Left hindlimb (tissue), 1 donor: Measurements from ENCODE around the gene TMEM114.

Source experiments
- DNase-seq: peaks from one replicate; pipeline ENCODE4 v3.0.0-alpha.2; 2018

TMEM114 gene

GRCh38 chr16:8547762-8548161, 42.5 kb downstream of the TMEM114 start:
- no peak for DNase-seq

- no peak for DNase-seq
Measured at GRCh38 chr16:8544406-8544805, 45.9 kb downstream of the TMEM114 start.

- no peak for DNase-seq
Measured at GRCh38 chr16:8543258-8543657, 47.1 kb downstream of the TMEM114 start.

DNA sequence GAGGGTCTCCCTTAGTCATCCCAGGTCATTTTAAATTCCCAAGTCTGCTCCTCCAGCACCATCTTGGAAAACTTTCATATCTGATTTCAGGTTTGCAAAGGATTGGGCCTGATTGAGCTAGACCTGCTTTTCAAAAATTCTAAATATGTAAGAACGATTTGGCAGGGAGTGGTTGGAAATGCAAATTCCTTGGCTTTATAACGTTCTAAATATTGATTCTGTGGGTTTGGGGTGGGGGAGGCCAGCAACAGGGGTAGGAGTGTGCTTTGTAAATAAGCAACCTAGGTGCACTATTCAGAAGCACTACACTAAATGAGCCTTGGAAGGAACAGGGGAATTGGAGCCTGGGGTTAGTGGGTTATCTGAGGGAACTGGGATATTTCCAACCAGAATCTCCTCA, 47.9 kb downstream of the TMEM114 start:
- DNase-seq = no peak

DNA sequence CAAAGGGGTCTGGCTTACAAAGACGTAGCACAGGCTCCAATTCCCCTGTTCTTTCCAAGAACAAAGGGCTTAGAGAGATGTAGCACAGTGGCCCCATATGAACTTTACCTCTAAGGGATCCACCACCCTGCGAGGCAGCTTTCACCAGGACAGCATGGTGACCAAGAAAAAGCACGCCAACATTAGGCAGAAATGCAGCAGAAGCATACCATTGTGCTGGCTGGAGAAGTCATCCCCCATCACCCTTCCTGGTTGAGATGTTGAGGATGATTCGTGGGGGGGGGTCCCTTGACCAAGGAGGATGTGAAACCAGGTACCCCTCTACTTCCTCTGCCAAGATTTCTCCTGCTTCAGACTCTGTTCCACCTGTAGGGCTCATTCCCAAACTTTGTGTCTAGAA, 48.4 kb downstream of the TMEM114 start:
- DNase-seq = no peak

DNA sequence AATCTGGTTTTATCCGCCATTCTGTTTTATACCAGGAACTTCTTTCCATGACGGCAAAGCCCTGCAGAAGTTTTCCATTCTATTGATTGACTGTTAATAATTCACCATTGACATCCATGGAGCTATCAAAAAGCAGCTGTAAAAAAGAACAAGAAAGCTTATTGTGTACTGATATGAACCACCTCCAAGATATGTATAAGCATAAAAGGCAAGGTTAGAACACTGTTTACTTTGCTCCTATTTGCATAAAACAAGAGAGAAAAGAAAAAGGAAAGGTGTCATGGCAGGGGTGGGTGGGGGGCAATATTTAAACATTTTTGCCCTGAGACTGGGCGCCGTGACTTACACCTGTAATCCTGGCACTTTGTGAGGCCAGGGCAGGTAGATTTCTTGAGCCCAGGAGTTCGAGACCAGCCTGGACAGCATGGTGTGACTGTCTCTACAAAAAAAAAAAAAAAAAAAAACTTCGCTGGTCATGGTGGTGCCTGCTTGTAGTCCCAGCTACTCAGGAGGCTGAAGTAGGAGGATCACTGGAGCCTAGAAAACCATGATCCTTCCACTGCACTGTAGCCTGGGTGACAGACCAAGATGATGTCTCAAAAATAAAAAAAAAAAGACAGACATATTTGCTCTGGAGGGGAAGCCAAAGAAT, 52.5 kb downstream of the TMEM114 start:
- DNase-seq = no peak

GRCh38 chr16:8533509-8533908, 56.8 kb downstream of the TMEM114 start:
- DNase-seq = no peak

DNA sequence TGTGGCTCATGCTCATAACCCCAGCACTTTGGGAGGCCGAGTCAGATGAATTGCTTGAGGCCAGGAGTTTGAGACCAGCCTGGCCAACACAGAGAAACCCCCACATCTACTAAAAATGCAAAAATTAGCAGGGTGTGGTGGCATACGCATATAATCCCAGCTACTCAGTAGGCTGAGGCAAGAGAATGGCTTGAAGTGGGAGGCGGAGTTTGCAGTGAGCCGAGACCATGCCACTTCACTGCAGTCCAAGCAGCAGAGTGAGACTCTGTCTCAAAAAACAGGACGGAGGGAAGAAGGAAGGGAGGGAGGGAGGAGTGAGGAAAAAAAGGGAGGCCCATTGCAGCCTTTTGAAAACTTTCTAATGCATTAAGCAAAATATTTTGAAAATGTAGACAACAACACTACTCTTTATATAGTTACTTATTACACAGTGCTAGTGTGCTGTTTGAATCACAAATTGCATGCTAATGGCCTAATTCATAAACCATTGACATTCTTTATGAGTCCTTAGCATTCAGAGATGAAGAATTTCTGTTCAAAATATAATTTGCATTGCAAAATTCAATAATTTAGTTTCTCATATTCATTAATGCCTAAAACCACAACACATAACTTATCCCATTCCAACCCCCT, 59.4 kb downstream of the TMEM114 start:
- DNase-seq = no peak

DNA sequence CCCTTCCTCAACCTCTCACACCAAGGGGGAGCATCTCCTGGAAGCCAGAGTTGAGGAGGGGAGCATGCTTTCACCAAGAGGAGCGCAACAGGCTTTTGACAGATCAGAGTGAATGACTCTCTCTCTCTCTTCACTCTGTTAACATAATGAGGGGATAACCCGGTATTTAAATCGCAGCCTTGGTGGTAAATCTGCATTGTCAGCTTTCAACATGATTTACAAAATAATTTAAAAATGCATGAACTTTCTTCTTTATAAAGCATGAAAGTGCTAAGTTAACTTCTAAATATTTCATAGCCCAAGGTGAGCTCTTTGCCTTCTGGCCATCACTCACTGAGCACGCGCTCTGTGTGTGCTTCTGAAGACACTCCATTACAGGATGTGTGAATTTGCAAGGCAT, 61.8 kb downstream of the TMEM114 start:
- DNase-seq = no peak

DNA sequence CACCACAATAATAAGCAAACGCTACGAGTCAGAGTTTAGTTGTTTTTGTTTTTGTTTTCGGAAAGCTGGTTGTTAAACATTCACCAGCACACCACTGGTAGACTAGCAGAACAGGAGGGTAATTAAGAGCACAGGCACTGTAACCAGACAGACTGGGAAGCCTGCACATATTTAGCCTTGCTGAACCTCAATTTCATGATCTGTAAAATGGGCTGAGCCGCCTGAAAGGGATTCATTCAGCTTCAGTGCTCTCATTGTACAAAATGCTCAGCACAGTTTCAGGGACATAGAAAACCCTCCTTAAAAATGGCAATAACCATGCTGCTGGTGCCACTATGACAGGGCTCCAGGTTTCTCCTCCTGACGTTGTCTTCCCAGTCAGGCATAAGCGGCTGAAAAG, 66.4 kb downstream of the TMEM114 start:
- DNase-seq = no peak

GRCh38 chr16:8522757-8523156, 67.6 kb downstream of the TMEM114 start:
- no peak for DNase-seq

DNA sequence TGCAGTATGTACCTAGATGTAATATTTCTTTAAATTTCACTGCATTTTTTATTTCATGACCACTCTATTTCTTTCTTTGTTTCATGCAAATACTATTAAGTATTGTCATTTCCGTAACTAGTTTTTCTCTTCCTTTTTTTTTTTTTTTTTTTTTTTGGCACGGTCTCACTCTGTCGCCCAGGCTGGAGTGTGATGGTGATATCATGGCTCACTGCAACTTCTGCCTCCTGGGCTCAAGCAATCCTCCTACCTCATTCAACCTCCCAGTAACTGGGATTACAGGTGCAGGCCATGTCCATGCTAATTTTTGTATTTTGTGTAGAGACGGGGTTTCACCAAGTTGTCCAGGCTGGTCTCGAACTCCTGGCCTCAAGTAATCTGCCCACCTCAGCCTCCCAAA, 70.7 kb downstream of the TMEM114 start:
- no peak for DNase-seq
